Tibial nerve (tissue), 4 donors: ENCODE results near the gene OR1J1. TPM values are rescaled to one million over a fixed set of nuclear protein-coding genes. Genes with fewer than 3 reads are reported as not detected.

Source experiments
- DNase-seq, 2 donors: peaks; one replicate each; pipeline ENCODE4 v3.0.0-alpha.2; 2019; ENCODE audit warnings: low spot score in 2 of 2
- H3K27ac ChIP-seq, 4 donors: fragments of 200-600 bp; sonication (generic) in 3 of 4; one replicate each; pipeline ENCODE4 v1.5.1; 2017 to 2019; ENCODE audit warnings: mild to moderate bottlenecking in 1 of 4
- H3K27me3 ChIP-seq, 2 donors: fragments of 200-600 bp; sonication (generic) in 1 of 2; one replicate each; pipeline versions ENCODE4 v1.5.1 to v1.6.0; 2017 to 2019
- H3K36me3 ChIP-seq, 3 donors: fragments of 200-600 bp; sonication (generic); one replicate each; pipeline ENCODE4 v1.5.1; 2018 to 2019
- H3K4me1 ChIP-seq, 4 donors: fragments of 200-600 bp; sonication (generic) in 3 of 4; one replicate each; pipeline ENCODE4 v1.5.1; 2017 to 2019
- H3K4me3 ChIP-seq, 4 donors: fragments of 200-600 bp; sonication (generic) in 3 of 4; one replicate each; pipeline ENCODE4 v1.5.1; 2017 to 2019; ENCODE audit warnings: mild to moderate bottlenecking in 1 of 4, moderate library complexity in 1 of 4
- H3K9me3 ChIP-seq, 4 donors: fragments of 200-600 bp; sonication (generic) in 3 of 4; one replicate each; pipeline ENCODE4 v1.5.1; 2017 to 2019
- EP300 ChIP-seq, 2 donors: sonication (generic); formaldehyde crosslinking; IDR thresholded peaks; one replicate each; pipeline ENCODE4 v1.6.1; 2017; ENCODE audit warnings: antibody characterized with exemption in 2 of 2, mild to moderate bottlenecking in 1 of 2
- POLR2A ChIP-seq, 2 donors: fragments of 450-650 bp; IDR thresholded peaks; one replicate each; pipeline ENCODE4 v1.6.1; 2017; ENCODE audit warnings: antibody characterized with exemption in 2 of 2, mild to moderate bottlenecking in 2 of 2, moderate library complexity in 2 of 2
- WGBS, 2 donors: methylation state at CpG; one replicate each; pipeline ENCODE4 v1.1.5; 2018; 5-methylcytosine and 5-hydroxymethylcytosine counted together
- total RNA-seq, 4 donors: library from RNA; depleted of rRNA; stranded (reverse); fragments of >200 nt; gene quantifications; one replicate each; pipeline ENCODE4 v1.1.0, GENCODE V29; 2016
- TF ChIP-seq, protein P1 (sequence below), 5 experiments: fragments of 200-600 bp in 3 of 5; fragments of 450-650 bp in 2 of 5; sonication (generic) in 3 of 5; IDR thresholded peaks; one replicate each; pipeline ENCODE4 v1.5.1; 2016 to 2019; ENCODE audit warnings: antibody characterized with exemption in 5 of 5, mild to moderate bottlenecking in 3 of 5, moderate library complexity in 2 of 5

The OR1J1 gene
- total RNA-seq, 4 donors from 2014 or later: not detected

DNA sequence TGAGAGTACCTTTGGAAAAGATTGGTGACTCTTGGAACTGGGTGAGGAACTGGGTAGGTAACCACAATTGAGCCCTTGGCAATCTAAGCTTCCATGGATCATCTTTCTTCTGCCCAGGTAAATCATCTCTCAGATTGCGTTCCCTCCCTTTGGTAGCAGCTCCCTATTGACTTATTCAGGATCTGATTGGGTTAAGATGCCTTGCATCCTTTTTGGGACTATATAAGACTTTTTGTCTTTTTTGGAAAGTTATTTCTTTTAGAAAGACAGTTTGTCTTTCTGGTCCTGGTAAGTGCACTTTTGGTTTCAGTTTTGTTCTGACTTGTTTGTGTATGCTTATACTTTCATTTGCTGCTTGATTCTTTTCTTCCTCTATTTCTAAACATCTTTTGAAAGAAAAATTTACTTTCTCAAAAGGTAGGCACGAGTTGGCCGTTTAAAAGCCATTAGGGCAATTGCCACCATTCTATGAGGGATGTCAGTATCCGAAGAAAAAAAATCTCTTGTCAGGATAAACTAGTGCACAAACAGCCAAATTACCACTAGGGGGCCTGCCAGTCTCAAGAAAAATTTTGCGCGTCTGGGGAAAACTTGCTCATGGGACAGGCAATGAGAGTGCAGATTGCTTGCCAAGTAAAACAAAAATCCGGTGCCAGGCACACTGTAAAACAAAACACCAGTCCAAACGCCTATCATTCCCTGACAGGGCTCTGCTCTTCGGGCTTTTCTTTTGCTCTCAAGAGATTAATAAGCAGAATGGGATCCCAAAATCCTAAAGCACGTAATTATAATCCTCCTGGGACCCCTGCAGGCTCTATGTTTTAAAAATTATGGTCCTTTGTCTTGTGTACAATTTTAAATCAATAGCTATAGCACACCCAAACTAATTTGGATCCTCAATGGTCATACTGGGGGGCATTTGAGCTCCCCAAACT lies 12.8 kb downstream of the OR1J1 start:
- WGBS, 2 donors: 11 to 14% methylated on average over 10 of the region's 10 CpGs
- TF ChIP-seq, protein P1, sequence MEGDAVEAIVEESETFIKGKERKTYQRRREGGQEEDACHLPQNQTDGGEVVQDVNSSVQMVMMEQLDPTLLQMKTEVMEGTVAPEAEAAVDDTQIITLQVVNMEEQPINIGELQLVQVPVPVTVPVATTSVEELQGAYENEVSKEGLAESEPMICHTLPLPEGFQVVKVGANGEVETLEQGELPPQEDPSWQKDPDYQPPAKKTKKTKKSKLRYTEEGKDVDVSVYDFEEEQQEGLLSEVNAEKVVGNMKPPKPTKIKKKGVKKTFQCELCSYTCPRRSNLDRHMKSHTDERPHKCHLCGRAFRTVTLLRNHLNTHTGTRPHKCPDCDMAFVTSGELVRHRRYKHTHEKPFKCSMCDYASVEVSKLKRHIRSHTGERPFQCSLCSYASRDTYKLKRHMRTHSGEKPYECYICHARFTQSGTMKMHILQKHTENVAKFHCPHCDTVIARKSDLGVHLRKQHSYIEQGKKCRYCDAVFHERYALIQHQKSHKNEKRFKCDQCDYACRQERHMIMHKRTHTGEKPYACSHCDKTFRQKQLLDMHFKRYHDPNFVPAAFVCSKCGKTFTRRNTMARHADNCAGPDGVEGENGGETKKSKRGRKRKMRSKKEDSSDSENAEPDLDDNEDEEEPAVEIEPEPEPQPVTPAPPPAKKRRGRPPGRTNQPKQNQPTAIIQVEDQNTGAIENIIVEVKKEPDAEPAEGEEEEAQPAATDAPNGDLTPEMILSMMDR (IDR thresholded peaks at IDR 0.05): peak; percentile 69 to 78 (median 74)
- TF ChIP-seq EP300 (IDR thresholded peaks at IDR 0.05): peak in 1 of 2 donors; percentile 15
- TF ChIP-seq POLR2A (IDR thresholded peaks at IDR 0.05): no peak
- Histone ChIP-seq H3K4me3 (peak overlapping the region in 3 of 4 donors; percentile 26 to 44 (median 31)), H3K4me1 (peaks cover 0 to 13% (median 0%) of the 10 kb centered on the region in 4 donors), H3K27ac (no peak overlapping the region), H3K36me3 (no peaks in the 10 kb centered on the region), H3K27me3 (no peaks in the 10 kb centered on the region), H3K9me3 (peaks cover 0 to 4% (median 0%) of the 10 kb centered on the region in 4 donors)
- DNase-seq: peak; percentile 30 to 69

DNA sequence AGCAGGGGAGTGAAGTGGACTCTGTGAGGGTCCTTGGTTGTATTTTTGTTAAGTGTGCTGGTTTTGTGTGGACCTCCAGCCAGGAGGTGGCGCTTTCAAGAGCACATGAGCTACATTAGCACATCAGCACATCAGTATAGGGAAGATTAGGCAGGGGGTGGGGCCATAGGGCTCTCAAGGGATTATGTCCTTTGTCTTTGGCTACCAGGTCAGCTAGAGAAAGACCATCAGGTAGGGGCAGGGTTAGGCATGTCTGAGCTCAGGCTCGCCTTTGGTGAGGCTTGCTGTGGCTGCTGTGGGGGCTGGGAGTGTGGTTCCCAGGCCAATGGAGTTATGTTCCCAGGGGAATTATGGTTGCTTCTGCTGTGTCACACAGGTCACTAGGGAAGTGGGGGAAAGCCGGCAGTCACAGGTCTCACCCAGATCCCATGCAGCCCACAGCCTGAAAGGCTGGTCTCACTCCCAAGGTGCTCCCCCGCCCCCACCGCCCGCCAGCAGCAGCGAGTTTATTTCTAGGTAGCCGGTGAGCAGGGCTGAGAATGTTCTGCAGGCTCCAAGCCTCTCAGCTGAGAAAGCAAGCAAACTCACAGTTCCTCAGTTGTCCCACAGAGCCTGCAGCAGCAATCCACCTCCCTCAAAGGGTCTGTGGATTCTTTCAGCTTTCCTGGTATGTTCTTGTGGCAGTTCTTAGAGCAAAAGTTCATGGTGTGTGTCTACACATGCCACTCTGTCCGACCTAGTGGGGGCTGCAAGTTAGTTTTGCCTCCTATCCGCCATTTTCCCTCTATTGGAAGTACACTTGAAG lies 13.7 kb downstream of the OR1J1 start:
- H3K27ac ChIP-seq: no peak overlapping the region
- no peak for DNase-seq
- peaks cover 0 to 4% of the 10 kb centered on the region in 2 donors for H3K27me3 ChIP-seq
- no peaks in the 10 kb centered on the region for H3K36me3 ChIP-seq
- 74 to 85% methylated on average over 10 of the region's 10 CpGs for WGBS, 2 donors
- TF ChIP-seq, protein P1 (IDR thresholded peaks at IDR 0.05): no peak
- no peak for TF ChIP-seq EP300 (IDR thresholded peaks at IDR 0.05)
- TF ChIP-seq POLR2A (IDR thresholded peaks at IDR 0.05): no peak
- H3K9me3 ChIP-seq: peaks cover 0 to 4% (median 0%) of the 10 kb centered on the region in 4 donors
- H3K4me3 ChIP-seq: peak overlapping the region in 2 of 4 donors; percentile 31 to 44
- peaks cover 0 to 13% (median 0%) of the 10 kb centered on the region in 4 donors for H3K4me1 ChIP-seq

DNA sequence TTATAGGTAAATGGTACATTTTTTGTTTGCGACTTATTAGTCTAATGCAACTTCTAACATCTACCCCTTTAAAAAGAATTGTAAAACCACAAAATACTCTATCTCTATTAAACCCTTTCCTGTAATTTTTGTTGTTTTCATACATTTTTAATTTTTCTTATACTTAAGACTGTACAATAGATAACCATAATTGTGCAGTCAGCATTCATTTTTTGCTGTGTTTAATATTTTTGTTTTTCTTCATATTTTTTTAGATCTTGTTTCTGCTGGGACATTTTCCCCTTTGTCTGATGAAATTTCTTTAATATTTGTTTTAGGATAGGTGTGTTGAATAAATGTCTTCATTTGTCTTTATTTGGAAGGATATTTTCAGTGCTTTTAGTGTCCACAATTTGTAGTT lies 19.9 kb downstream of the OR1J1 start:
- DNase-seq: no peak
- no peaks in the 10 kb centered on the region for H3K4me1 ChIP-seq
- H3K9me3 ChIP-seq: peaks cover 0 to 4% (median 0%) of the 10 kb centered on the region in 4 donors
- no peak overlapping the region for H3K27ac ChIP-seq
- no peaks in the 10 kb centered on the region for H3K36me3 ChIP-seq
- H3K27me3 ChIP-seq: peaks cover 0 to 4% of the 10 kb centered on the region in 2 donors
- TF ChIP-seq EP300 (IDR thresholded peaks at IDR 0.05): no peak
- TF ChIP-seq POLR2A (IDR thresholded peaks at IDR 0.05): no peak
- TF ChIP-seq, protein P1 (IDR thresholded peaks at IDR 0.05): no peak
- 90 to 100% methylated on average over 1 of the region's 1 CpG for WGBS, 2 donors
- no peak overlapping the region for H3K4me3 ChIP-seq

DNA sequence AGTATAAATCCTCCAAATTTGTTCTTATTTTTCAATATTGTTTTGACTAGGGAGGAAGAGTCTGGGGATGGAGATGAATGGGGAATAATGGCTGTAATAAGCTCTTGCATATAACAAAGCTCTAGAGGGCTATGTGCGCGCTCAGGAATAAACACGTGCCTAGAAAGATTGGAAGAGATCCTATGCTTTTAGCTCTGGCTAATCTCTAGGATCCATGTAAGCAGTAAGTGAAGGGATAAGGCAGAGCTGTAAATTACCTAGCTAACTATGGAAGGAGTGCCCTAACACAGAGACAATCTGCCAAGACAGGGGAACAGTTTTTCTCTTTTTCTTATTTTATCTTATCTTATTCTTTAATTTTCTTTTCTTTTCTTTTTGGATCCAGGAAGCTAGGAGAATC lies 21.6 kb downstream of the OR1J1 start:
- no peak overlapping the region for H3K4me3 ChIP-seq
- H3K27ac ChIP-seq: no peak overlapping the region
- no peaks in the 10 kb centered on the region for H3K4me1 ChIP-seq
- H3K36me3 ChIP-seq: no peaks in the 10 kb centered on the region
- WGBS, 2 donors: 84 to 85% methylated on average over 3 of the region's 3 CpGs
- TF ChIP-seq EP300 (IDR thresholded peaks at IDR 0.05) (no peak), POLR2A (IDR thresholded peaks at IDR 0.05) (no peak)
- TF ChIP-seq, protein P1 (IDR thresholded peaks at IDR 0.05): no peak
- H3K9me3 ChIP-seq: peaks cover 0 to 4% (median 0%) of the 10 kb centered on the region in 4 donors
- H3K27me3 ChIP-seq: peaks cover 0 to 4% of the 10 kb centered on the region in 2 donors
- DNase-seq: no peak
